ENCODE measurements around the gene C16orf92. TPM values are rescaled to one million over a fixed set of nuclear protein-coding genes. Genes with fewer than 3 reads are reported as not detected.

C16orf92 gene
- total RNA-seq, 1 donor from 2014 or later, result not detected

- Mint-ChIP-seq H3K27ac (ENCODE audit: unreplicated experiment) (no peak overlapping the region), H3K4me3 (ENCODE audit: unreplicated experiment) (no peak overlapping the region), H3K4me1 (ENCODE audit: low read depth, unreplicated experiment) (no peaks in the 10 kb centered on the region), H3K36me3 (ENCODE audit: low read depth, unreplicated experiment) (peaks cover 16% of the 10 kb centered on the region), H3K27me3 (ENCODE audit: low read depth, unreplicated experiment) (no peaks in the 10 kb centered on the region), H3K9me3 (ENCODE audit: unreplicated experiment) (no peaks in the 10 kb centered on the region)
- Histone ChIP-seq H3K27ac (ENCODE audit: low read depth, low read length) (no peak overlapping the region), H3K9ac (ENCODE audit: low read length) (no peak overlapping the region), H3K36me3 (ENCODE audit: insufficient read depth, low read length) (peaks cover 56% of the 10 kb centered on the region), H2AFZ (ENCODE audit: low read depth, low read length) (no peak overlapping the region), H3K9me3 (ENCODE audit: insufficient read depth, low read depth, low read length) (no peaks in the 10 kb centered on the region), H4K20me1 (ENCODE audit: insufficient read depth, low read length) (peaks cover 49% of the 10 kb centered on the region), H3K79me2 (ENCODE audit: insufficient read depth, low read length) (no peaks in the 10 kb centered on the region), H3K27me3 (ENCODE audit: insufficient read depth, low read length) (no peaks in the 10 kb centered on the region), H3K4me1 (ENCODE audit: insufficient read depth, low read length) (no peaks in the 10 kb centered on the region), H3K4me2 (ENCODE audit: low read length) (no peak overlapping the region), H3K4me3 (ENCODE audit: insufficient read depth, low read depth, low read length) (no peak overlapping the region)
- FAIRE-seq (no peak), DNase-seq (ENCODE audit: low read depth) (no peak)
- TF ChIP-seq EZH2 (IDR thresholded peaks at IDR 0.05; ENCODE audit: insufficient read depth, low read length), result no peak
These were observed 36.8 kb upstream of the C16orf92 start for GRCh38 chr16:29986231-29986630.

GRCh38 chr16:29986931-29987330, 36.1 kb upstream of the C16orf92 start:
- H3K27me3 Mint-ChIP-seq (ENCODE audit: low read depth, unreplicated experiment), result no peaks in the 10 kb centered on the region
- no peak for TF ChIP-seq CTCF (IDR thresholded peaks at IDR 0.05; ENCODE audit: insufficient read depth, low read depth, low read length)
- TF ChIP-seq EZH2 (IDR thresholded peaks at IDR 0.05; ENCODE audit: insufficient read depth, low read length), result no peak
- no peak overlapping the region for H2AFZ ChIP-seq (ENCODE audit: low read depth, low read length)
- H3K79me2 ChIP-seq (ENCODE audit: insufficient read depth, low read length), result no peaks in the 10 kb centered on the region
- H3K4me3 Mint-ChIP-seq (ENCODE audit: unreplicated experiment), result no peak overlapping the region
- H3K27ac ChIP-seq (ENCODE audit: low read depth, low read length), result no peak overlapping the region
- FAIRE-seq, result no peak
- no peaks in the 10 kb centered on the region for H3K4me1 Mint-ChIP-seq (ENCODE audit: low read depth, unreplicated experiment)
- peaks cover 16% of the 10 kb centered on the region for H3K36me3 Mint-ChIP-seq (ENCODE audit: low read depth, unreplicated experiment)
- H3K9ac ChIP-seq (ENCODE audit: low read length), result no peak overlapping the region
- no peaks in the 10 kb centered on the region for H3K4me1 ChIP-seq (ENCODE audit: insufficient read depth, low read length)
- DNase-seq (ENCODE audit: low read depth), result no peak
- no peak overlapping the region for H3K4me3 ChIP-seq (ENCODE audit: insufficient read depth, low read depth, low read length)
- no peaks in the 10 kb centered on the region for H3K9me3 ChIP-seq (ENCODE audit: insufficient read depth, low read depth, low read length)
- H3K27me3 ChIP-seq (ENCODE audit: insufficient read depth, low read length), result no peaks in the 10 kb centered on the region
- no peak overlapping the region for H3K4me2 ChIP-seq (ENCODE audit: low read length)
- H3K27ac Mint-ChIP-seq (ENCODE audit: unreplicated experiment), result no peak overlapping the region
- H3K9me3 Mint-ChIP-seq (ENCODE audit: unreplicated experiment), result no peaks in the 10 kb centered on the region
- H3K36me3 ChIP-seq (ENCODE audit: insufficient read depth, low read length), result peaks cover 49% of the 10 kb centered on the region
- H4K20me1 ChIP-seq (ENCODE audit: insufficient read depth, low read length), result peaks cover 48% of the 10 kb centered on the region

GRCh38 chr16:29987371-29988085, 35.5 kb upstream of the C16orf92 start:
- H3K4me3 Mint-ChIP-seq (ENCODE audit: unreplicated experiment), result no peak overlapping the region
- Histone ChIP-seq H3K9me3 (ENCODE audit: insufficient read depth, low read depth, low read length) (no peaks in the 10 kb centered on the region), H2AFZ (ENCODE audit: low read depth, low read length) (no peak overlapping the region), H4K20me1 (ENCODE audit: insufficient read depth, low read length) (peaks cover 43% of the 10 kb centered on the region), H3K27ac (ENCODE audit: low read depth, low read length) (no peak overlapping the region), H3K9ac (ENCODE audit: low read length) (no peak overlapping the region), H3K4me2 (ENCODE audit: low read length) (no peak overlapping the region), H3K36me3 (ENCODE audit: insufficient read depth, low read length) (peaks cover 46% of the 10 kb centered on the region), H3K4me3 (ENCODE audit: insufficient read depth, low read depth, low read length) (no peak overlapping the region), H3K27me3 (ENCODE audit: insufficient read depth, low read length) (no peaks in the 10 kb centered on the region), H3K4me1 (ENCODE audit: insufficient read depth, low read length) (no peaks in the 10 kb centered on the region), H3K79me2 (ENCODE audit: insufficient read depth, low read length) (no peaks in the 10 kb centered on the region)
- FAIRE-seq, result no peak
- H3K27ac Mint-ChIP-seq (ENCODE audit: unreplicated experiment), result no peak overlapping the region
- no peak for DNase-seq (ENCODE audit: low read depth)
- peaks cover 14% of the 10 kb centered on the region for H3K36me3 Mint-ChIP-seq (ENCODE audit: low read depth, unreplicated experiment)
- no peaks in the 10 kb centered on the region for H3K4me1 Mint-ChIP-seq (ENCODE audit: low read depth, unreplicated experiment)
- H3K9me3 Mint-ChIP-seq (ENCODE audit: unreplicated experiment), result no peaks in the 10 kb centered on the region
- no peak for TF ChIP-seq EZH2 (IDR thresholded peaks at IDR 0.05; ENCODE audit: insufficient read depth, low read length)
- no peak for TF ChIP-seq CTCF (IDR thresholded peaks at IDR 0.05; ENCODE audit: insufficient read depth, low read depth, low read length)
- no peaks in the 10 kb centered on the region for H3K27me3 Mint-ChIP-seq (ENCODE audit: low read depth, unreplicated experiment)
